Parathyroid adenoma (tissue), 2 donors: ENCODE results near the gene RGS3.

Experiments used
- H2AFZ ChIP-seq: fragments of 300-600 bp; sonication (generic); one replicate; pipeline ENCODE4 v1.7.0; 2017; ENCODE audit warnings: antibody characterized with exemption, mild to moderate bottlenecking
- H3K27ac ChIP-seq: fragments of 300-600 bp; sonication (generic); one replicate; pipeline ENCODE4 v1.7.0; 2017
- H3K27me3 ChIP-seq: fragments of 300-600 bp; sonication (generic); one replicate; pipeline ENCODE4 v1.7.0; 2017; ENCODE audit warnings: low read length; ENCODE audit not compliant: control insufficient read depth, insufficient read depth
- H3K36me3 ChIP-seq: fragments of 300-600 bp; sonication (generic); one replicate; pipeline ENCODE4 v1.7.0; 2017; ENCODE audit warnings: low read length; ENCODE audit not compliant: control insufficient read depth, insufficient read depth
- H3K4me1 ChIP-seq: fragments of 300-600 bp; sonication (generic); one replicate; pipeline ENCODE4 v1.7.0; 2017; ENCODE audit warnings: control low read depth
- H3K4me2 ChIP-seq: fragments of 300-600 bp; sonication (generic); one replicate; pipeline ENCODE4 v1.7.0; 2017; ENCODE audit warnings: low read length
- H3K4me3 ChIP-seq: fragments of 300-600 bp; sonication (generic); one replicate; pipeline ENCODE4 v1.7.0; 2017; ENCODE audit warnings: low read depth, low read length
- H3K79me2 ChIP-seq: fragments of 300-600 bp; sonication (generic); one replicate; pipeline ENCODE4 v1.7.0; 2017; ENCODE audit warnings: control low read depth
- H3K9ac ChIP-seq: fragments of 300-600 bp; sonication (generic); one replicate; pipeline ENCODE4 v1.7.0; 2017; ENCODE audit warnings: mild to moderate bottlenecking
- H3K9me3 ChIP-seq: fragments of 300-600 bp; sonication (generic); one replicate; pipeline ENCODE4 v1.7.0; 2017; ENCODE audit warnings: low read length; ENCODE audit not compliant: control insufficient read depth
- TF ChIP-seq, protein P1 (sequence below): fragments of 300-600 bp; sonication (generic); IDR thresholded peaks from one replicate; pipeline ENCODE4 v1.7.0; 2017; ENCODE audit warnings: antibody characterized with exemption, mild to moderate bottlenecking
- donor health status: primary hyperparathyroidism.

The RGS3 gene

GRCh38 chr9:113633782-113634595 is 170.5 kb downstream of the RGS3 start:
- no peaks in the 10 kb centered on the region for H3K27me3 ChIP-seq
- no peak overlapping the region for H3K9ac ChIP-seq
- no peak overlapping the region for H3K4me2 ChIP-seq
- H3K27ac ChIP-seq: no peak overlapping the region
- no peaks in the 10 kb centered on the region for H3K79me2 ChIP-seq
- H3K36me3 ChIP-seq: no peaks in the 10 kb centered on the region
- H3K4me1 ChIP-seq: no peaks in the 10 kb centered on the region
- no peak overlapping the region for H3K4me3 ChIP-seq
- TF ChIP-seq, protein P1, sequence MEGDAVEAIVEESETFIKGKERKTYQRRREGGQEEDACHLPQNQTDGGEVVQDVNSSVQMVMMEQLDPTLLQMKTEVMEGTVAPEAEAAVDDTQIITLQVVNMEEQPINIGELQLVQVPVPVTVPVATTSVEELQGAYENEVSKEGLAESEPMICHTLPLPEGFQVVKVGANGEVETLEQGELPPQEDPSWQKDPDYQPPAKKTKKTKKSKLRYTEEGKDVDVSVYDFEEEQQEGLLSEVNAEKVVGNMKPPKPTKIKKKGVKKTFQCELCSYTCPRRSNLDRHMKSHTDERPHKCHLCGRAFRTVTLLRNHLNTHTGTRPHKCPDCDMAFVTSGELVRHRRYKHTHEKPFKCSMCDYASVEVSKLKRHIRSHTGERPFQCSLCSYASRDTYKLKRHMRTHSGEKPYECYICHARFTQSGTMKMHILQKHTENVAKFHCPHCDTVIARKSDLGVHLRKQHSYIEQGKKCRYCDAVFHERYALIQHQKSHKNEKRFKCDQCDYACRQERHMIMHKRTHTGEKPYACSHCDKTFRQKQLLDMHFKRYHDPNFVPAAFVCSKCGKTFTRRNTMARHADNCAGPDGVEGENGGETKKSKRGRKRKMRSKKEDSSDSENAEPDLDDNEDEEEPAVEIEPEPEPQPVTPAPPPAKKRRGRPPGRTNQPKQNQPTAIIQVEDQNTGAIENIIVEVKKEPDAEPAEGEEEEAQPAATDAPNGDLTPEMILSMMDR: no peak
- no peak overlapping the region for H2AFZ ChIP-seq
- H3K9me3 ChIP-seq: no peaks in the 10 kb centered on the region

DNA sequence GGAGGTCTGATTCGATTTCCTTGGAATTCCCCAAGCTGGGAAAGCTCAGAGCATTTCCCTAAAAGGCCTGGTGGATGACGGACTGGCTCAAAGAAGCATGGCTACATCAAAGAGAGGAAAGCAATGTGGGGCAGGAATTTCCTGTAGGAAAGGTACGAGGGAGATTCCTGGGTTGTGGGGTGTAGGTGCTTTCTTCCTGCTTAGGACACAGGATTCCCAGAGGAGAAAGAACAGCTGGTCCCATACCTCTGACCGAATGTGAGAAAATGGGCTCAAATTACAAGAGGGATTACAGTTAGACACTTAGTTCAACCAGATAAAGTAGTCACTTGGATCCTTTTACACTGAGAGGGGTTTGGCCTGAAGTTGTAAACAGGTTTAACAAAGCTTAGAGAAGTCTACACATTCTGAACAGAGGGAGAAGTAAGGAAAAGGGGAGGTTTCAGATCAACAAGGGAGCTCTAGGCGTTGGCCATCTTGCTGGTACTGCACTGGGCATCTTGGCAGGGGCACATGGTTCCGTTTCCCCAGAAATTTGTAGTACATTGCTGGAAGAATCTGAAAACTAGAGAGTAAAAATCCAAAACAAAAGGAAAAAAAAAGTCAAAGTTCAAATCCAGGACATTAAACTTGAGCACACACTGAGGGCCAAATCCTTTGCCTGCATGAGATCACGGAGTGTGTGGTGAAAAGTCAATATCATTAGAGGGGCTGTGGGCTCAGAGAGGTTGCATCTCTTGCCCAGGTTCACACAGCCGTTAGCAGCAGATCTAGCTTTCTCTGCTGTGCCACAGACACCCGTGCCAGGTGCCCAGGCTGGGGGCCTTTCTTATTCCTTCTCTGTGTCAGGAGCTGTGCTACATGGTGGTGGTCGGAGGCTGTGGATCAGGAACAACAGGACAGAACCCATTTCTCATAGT is 171.3 kb downstream of the RGS3 start:
- Histone ChIP-seq H3K27me3 (no peaks in the 10 kb centered on the region), H2AFZ (no peak overlapping the region), H3K36me3 (no peaks in the 10 kb centered on the region), H3K4me1 (no peaks in the 10 kb centered on the region), H3K79me2 (no peaks in the 10 kb centered on the region), H3K9ac (no peak overlapping the region), H3K27ac (no peak overlapping the region), H3K4me2 (no peak overlapping the region), H3K4me3 (no peak overlapping the region), H3K9me3 (no peaks in the 10 kb centered on the region)
- TF ChIP-seq, protein P1: no peak

GRCh38 chr9:113635586-113635985 is 172.1 kb downstream of the RGS3 start:
- Histone ChIP-seq H2AFZ (no peak overlapping the region), H3K36me3 (no peaks in the 10 kb centered on the region), H3K4me1 (no peaks in the 10 kb centered on the region), H3K9ac (no peak overlapping the region), H3K9me3 (no peaks in the 10 kb centered on the region), H3K27me3 (no peaks in the 10 kb centered on the region), H3K27ac (no peak overlapping the region), H3K79me2 (no peaks in the 10 kb centered on the region), H3K4me2 (no peak overlapping the region), H3K4me3 (no peak overlapping the region)
- TF ChIP-seq, protein P1: no peak

- no peaks in the 10 kb centered on the region for H3K9me3 ChIP-seq
- H3K4me3 ChIP-seq: no peak overlapping the region
- H2AFZ ChIP-seq: no peak overlapping the region
- no peak overlapping the region for H3K9ac ChIP-seq
- no peak overlapping the region for H3K4me2 ChIP-seq
- H3K4me1 ChIP-seq: no peaks in the 10 kb centered on the region
- TF ChIP-seq, protein P1: no peak
- H3K36me3 ChIP-seq: no peaks in the 10 kb centered on the region
- H3K27ac ChIP-seq: no peak overlapping the region
- no peaks in the 10 kb centered on the region for H3K79me2 ChIP-seq
- no peaks in the 10 kb centered on the region for H3K27me3 ChIP-seq
These were observed 172.6 kb downstream of the RGS3 start for GRCh38 chr9:113636165-113636564.
